NB4 (cell line): ENCODE results near the gene ERBB4.

Source experiments
- CTCF ChIP-seq: IDR thresholded peaks from one replicate; pipeline ENCODE4 v1.5.1; 2012; ENCODE audit warnings: low read depth, low read length
- MAX ChIP-seq: IDR thresholded peaks from 2 replicates; pipeline ENCODE4 v1.6.1; 2011; ENCODE audit warnings: low read depth, low read length
- POLR2A ChIP-seq: IDR thresholded peaks from 2 replicates; pipeline ENCODE4 v1.6.1; 2011; ENCODE audit warnings: mild to moderate bottlenecking; ENCODE audit not compliant: insufficient read length; ENCODE audit errors: extremely low read depth

- TF ChIP-seq POLR2A (no peak), CTCF (no peak), MAX (no peak)
Observed at GRCh38 chr2:211514049-211514448, 1024.6 kb downstream of the ERBB4 start.
